HL-60 (cell line): Measurements from ENCODE around the gene NMRK1.

Experiments used
- CTCF ChIP-seq: IDR thresholded peaks from one replicate; pipeline ENCODE4 v1.5.1; 2011; ENCODE audit warnings: low read length, control low read depth, inconsistent platforms; ENCODE audit not compliant: insufficient read depth
- POLR2AphosphoS5 ChIP-seq: IDR thresholded peaks from 2 replicates; pipeline ENCODE4 v1.6.1; 2012; ENCODE audit warnings: low read depth
- TF ChIP-seq, protein P1 (sequence below): IDR thresholded peaks from 2 replicates; pipeline ENCODE4 v1.6.1; 2012; ENCODE audit warnings: low read depth; ENCODE audit not compliant: insufficient replicate concordance

DNA sequence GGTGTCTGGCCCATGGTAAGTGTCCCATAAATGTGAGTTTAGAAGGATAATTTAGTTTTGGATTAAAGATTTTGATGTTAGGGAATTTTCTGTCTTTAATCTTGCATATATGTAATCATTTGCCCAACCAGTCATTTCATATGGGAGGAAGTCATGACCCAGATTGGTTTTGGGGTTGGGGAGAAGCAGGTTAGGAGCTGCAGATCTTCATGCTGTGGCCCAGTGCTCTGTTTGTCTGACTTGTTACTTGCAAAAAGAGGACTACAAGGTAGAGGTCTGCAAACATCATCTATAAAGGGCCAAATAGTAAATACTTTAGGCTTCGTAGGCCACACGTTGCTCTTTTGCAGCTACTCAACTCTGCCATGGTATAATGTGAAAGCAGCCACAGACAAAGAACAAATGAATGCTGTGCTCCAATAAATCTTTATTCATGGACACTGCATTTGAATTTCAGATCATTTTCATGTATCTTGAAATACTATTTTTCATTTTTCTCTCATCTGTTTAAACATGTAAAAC lies 17.1 kb upstream of the NMRK1 start:
- TF ChIP-seq CTCF (no peak), POLR2AphosphoS5 (no peak)
- TF ChIP-seq, protein P1, sequence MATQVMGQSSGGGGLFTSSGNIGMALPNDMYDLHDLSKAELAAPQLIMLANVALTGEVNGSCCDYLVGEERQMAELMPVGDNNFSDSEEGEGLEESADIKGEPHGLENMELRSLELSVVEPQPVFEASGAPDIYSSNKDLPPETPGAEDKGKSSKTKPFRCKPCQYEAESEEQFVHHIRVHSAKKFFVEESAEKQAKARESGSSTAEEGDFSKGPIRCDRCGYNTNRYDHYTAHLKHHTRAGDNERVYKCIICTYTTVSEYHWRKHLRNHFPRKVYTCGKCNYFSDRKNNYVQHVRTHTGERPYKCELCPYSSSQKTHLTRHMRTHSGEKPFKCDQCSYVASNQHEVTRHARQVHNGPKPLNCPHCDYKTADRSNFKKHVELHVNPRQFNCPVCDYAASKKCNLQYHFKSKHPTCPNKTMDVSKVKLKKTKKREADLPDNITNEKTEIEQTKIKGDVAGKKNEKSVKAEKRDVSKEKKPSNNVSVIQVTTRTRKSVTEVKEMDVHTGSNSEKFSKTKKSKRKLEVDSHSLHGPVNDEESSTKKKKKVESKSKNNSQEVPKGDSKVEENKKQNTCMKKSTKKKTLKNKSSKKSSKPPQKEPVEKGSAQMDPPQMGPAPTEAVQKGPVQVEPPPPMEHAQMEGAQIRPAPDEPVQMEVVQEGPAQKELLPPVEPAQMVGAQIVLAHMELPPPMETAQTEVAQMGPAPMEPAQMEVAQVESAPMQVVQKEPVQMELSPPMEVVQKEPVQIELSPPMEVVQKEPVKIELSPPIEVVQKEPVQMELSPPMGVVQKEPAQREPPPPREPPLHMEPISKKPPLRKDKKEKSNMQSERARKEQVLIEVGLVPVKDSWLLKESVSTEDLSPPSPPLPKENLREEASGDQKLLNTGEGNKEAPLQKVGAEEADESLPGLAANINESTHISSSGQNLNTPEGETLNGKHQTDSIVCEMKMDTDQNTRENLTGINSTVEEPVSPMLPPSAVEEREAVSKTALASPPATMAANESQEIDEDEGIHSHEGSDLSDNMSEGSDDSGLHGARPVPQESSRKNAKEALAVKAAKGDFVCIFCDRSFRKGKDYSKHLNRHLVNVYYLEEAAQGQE = no peak
